ENCODE measurements around the gene EXOC6B.

DNA sequence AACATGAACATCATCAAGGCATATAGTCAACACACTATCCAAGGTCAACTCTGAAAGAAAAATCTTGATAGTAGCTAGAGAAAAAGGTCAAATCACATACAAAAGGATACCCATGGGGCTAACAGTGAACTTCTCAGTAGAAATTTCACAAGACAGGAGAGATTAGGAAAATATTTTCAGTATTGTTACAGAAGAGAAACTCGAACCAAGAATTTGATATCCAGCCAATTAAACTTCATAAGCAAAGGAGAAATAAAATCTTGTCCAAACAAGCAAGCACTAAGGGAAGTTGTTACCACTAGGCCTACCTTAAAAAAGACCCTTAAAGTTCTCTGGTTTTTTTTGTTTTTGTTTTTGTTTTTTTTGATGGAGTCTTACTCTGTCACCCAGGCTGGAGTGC, 242.5 kb downstream of the EXOC6B start:
- TF ChIP-seq POLR2AphosphoS5 (IDR thresholded peaks at IDR 0.05; ENCODE audit: low read depth, low read length) (no peak), TAF1 (IDR thresholded peaks at IDR 0.05; ENCODE audit: low read depth, low read length) (no peak), POLR2A (IDR thresholded peaks at IDR 0.05; ENCODE audit: low read depth, low read length) (no peak), PAX5 (IDR thresholded peaks at IDR 0.05; ENCODE audit: insufficient read depth, low read length, severe bottlenecking) (no peak), SPI1 (IDR thresholded peaks at IDR 0.05; ENCODE audit: low read depth, low read length) (no peak), POU2F2 (IDR thresholded peaks at IDR 0.05; ENCODE audit: low read depth, low read length) (no peak)

All from GM12891 (cell line).